Body of pancreas (tissue), 4 donors: ENCODE measurements around the gene WDR83.

Experiments used
- CTCF ChIP-seq, 7 experiments: fragments of 450-650 bp in 4 of 7; fragments of 200-600 bp in 3 of 7; sonication (generic) in 3 of 7; IDR thresholded peaks; one replicate each; pipeline ENCODE4 v1.5.1; 2016 to 2019; ENCODE audit warnings: antibody characterized with exemption in 7 of 7
- POLR2A ChIP-seq, 3 donors: fragments of 450-650 bp; IDR thresholded peaks; one replicate each; pipeline ENCODE4 v1.6.1; 2016; ENCODE audit warnings: antibody characterized with exemption in 3 of 3, mild to moderate bottlenecking in 2 of 3

DNA sequence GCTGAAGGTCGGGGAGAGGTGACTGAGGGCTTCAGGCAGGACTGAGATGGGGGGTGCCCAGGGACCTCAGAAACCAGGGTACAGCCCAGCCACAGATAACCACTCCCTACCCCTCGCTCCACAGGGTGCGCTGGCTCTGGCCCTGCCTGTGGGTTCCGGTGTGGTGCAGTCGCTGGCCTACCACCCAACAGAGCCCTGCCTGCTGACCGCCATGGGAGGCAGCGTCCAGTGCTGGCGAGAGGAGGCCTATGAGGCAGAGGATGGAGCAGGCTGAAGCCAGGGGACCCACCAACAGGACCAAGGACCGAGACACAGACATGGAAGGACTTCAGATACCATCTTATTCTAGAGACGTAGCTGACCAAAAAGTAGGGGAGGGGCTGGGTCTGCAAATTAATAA is 8.8 kb downstream of the WDR83 start:
- TF ChIP-seq CTCF (IDR thresholded peaks at IDR 0.05), result no peak
- TF ChIP-seq POLR2A (IDR thresholded peaks at IDR 0.05), result no peak
